HG03520 (cell line): ENCODE measurements around the gene WNT5B.

Experiments
- ATAC-seq: cut with Tn5 transposase; IDR thresholded peaks from one replicate; pipeline ENCODE4 v1.9.1; 2021; ENCODE audit warnings: mild to moderate bottlenecking, moderate library complexity; ENCODE audit not compliant: unreplicated experiment

The WNT5B gene

DNA sequence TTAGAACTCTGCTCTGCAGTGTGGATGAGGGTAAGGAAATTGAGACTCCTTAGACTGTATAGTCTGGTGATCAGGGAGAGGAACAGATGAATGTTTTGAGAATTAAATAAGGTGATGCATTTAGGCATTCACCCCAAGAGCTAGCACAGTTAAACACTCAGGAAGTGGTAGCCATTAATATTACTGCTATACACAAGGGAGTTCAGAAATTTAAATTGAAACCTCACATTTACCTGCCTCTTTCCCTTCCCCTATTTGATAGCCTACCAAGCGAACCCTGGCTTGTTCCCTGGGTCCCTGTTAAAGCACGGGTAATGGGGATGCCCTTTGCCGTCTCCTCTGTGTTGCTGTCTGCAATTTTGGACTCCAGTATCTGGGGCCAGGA is 18.2 kb downstream of the WNT5B start:
- ATAC-seq = no peak

DNA sequence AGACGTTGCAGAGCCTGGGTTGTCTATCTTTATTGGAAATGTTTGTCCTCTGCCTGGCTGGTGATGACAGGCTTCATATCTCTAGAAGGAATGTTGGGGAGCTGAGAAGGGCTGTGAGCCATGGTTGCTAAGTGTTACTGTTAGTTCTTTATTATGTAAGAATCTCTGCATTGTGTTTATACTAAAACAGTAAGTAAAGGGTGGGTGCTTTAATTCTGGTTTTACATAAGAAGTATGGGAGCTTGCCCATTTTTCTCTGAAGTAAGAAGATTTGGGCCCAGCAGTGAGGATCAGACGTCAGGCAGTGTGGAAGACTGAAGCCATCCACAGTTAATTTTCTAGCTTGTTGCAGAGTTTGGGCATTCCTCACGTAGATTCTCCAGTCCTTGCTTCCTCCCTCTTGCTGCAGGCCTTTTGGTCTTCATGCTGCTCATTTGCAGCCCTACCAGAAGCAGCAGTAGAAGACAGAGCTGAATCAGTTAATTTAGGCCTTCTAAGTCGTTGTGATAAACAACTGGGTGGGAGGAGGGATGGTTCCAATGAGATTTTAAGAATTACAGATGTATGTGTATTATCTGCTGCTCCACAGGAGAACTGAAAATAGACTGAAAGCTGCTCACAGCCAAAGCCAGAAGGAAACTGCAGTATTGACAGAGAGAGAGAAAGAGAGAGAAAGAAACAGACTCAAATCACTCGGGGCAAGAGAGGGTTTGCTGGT is 21.4 kb downstream of the WNT5B start:
- ATAC-seq = no peak

GRCh38 chr12:1650978-1651361 is 21.9 kb downstream of the WNT5B start:
- no peak for ATAC-seq

DNA sequence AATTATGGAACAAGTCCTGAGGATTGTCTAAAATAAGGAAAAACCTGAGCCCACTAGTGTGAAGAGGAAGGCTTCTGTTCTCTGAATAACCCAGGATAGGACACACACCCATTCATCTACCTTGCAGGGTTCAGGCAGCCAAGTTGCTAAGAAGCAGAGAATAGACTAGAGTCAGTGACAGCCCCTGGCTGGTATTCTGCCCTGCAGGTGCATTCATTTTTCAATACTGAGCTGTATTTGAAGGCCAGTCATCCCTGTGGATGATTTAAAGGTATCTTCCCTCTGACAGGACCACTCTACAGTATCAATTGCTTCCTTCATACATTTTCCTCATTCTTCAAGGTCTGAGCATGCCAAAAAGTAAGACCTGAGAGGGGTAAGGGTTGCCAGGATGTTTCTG is 22.9 kb downstream of the WNT5B start:
- ATAC-seq = no peak

GRCh38 chr12:1655225-1655788 is 26.3 kb downstream of the WNT5B start:
- ATAC-seq = no peak

GRCh38 chr12:1656902-1657301 is 27.9 kb downstream of the WNT5B start:
- no peak for ATAC-seq

- ATAC-seq = no peak
Measured at GRCh38 chr12:1657688-1658087, 28.7 kb downstream of the WNT5B start.

GRCh38 chr12:1660304-1661187 is 31.5 kb downstream of the WNT5B start:
- no peak for ATAC-seq

- ATAC-seq = peak; percentile 66
Measured at GRCh38 chr12:1661553-1662335, 32.7 kb downstream of the WNT5B start.

GRCh38 chr12:1662761-1663439 is 33.9 kb downstream of the WNT5B start:
- ATAC-seq = no peak

- no peak for ATAC-seq
Measured at GRCh38 chr12:1663440-1664132, 34.6 kb downstream of the WNT5B start.

- ATAC-seq = no peak
Measured at GRCh38 chr12:1665366-1665765, 36.3 kb downstream of the WNT5B start.

DNA sequence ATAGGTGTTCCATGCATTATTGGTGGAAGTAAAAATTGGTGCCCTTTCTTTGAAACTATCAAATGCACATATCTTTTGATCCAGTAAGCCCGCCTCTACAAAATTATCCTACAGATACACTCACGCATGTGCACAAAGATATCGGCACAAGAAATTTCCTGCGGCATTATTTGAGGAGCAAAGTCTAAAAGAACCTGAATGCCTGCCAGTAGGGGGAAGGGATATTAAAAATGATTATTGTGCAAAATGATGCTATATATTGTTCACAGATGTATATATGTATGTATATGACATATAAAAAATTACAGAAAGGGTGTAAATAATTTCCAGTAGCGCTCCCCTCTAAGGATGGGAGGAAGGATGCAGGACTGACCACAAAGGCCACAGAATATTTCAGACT is 37.2 kb downstream of the WNT5B start:
- ATAC-seq = no peak

DNA sequence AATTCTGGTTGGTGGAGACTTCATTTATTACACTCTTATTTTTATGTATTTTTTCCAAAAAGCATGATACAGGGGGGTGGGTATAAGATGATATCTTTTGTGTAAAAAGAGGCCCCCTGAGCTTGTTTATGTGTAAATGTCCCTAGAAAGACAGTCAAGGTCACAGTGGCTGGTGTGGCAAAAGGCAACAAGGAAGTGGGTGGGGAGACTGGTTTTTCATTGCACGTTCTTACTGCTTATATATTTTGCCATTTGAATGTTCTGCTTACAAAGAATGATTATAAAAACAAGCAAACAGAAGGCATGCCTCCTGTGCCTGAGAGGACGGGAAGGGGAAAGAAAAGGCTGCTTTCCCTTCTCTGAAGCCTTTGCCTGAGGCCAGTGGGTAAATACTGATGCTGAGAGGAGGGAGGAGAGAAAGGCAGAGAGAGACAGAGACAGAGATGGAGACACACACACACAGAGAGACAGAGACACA is 37.7 kb downstream of the WNT5B start:
- no peak for ATAC-seq

DNA sequence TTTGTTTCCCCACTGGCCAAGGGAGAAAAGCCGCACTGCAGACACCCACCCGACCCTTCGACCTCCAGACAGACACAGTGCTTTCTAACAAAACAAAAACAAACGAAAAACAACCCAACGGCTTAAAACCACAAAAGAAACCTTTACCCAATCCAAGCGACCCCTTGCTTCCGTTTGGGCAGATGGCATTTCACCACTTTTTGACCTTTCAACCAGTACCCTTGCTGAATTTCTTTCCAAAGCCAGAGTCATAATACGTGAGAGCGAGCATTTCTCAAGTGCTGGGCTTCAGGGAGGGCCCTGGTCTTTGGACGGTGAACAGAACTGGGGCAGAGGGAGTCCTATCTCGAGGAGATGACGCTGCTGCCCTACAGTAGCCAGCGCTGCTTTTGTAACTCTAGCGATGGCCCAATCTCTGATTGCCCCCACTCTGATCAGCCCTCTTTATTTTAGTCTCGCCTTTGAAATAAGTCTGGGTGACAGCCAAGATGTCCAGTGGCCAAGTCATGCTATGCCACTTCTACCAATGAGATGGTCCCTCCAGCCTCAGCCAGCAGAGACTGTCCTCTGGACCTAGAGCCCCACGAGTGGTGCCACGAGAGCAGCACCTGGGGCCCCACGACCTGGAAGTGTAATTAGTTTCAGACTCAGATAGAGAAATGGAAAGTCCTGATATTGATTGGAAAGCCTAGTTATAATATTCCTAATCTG is 40.0 kb downstream of the WNT5B start:
- no peak for ATAC-seq

- no peak for ATAC-seq
Measured at GRCh38 chr12:1670358-1671268, 41.6 kb downstream of the WNT5B start.

GRCh38 chr12:1676043-1676442 is 47.0 kb downstream of the WNT5B start:
- ATAC-seq = no peak

DNA sequence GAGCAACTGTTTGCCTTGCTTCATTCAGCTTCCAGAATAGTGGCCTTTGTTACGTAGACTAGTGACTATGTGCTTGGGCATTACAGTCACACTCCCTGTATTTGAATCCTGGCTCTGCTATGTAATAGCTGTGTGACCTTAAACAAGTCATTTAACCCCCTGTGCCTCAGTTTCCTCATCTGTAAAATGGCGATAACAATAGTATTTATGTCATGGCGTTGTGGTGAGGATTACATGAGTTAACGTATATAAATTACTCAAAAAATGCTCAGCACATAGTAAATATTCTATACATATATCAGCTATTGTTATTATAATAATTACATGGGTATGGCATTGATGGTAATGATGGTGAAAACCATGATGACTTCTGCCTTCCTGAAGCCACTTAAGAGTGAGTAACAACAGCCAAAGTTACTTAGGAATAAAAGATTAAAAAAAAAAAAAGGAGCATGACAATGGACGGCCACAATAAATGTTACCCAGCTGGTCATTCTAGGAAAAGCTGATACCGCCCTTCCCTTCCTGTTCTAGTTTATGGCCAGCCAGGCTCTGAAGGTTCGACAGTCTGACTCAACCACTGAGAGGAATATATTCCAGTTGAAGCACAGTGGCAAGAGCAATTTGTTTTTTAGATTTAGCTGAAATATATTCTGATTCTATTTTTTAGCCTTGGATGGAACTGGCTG is 51.9 kb downstream of the WNT5B start:
- ATAC-seq = no peak
